Measurements from ENCODE around the gene CTNNBL1.

DNA sequence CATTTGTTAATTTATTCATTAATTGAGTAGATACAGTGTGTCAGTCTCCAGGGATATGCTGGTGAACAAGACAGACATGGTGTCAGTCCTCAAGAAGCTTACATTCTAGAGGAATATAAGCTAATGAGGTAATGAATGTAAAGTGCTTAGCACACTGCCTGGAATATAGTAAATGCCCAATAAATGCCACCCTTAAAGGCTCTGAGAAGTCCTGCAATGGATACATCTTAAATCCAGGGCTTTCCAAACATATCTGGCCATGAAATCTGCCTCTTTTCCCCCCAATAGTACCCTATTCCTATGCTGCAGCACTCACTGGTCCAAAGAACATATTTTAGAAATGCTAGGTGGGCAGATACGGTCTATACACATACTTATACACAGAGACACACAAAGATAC, 49.2 kb upstream of the CTNNBL1 start:
- TF ChIP-seq POLR2AphosphoS5 (IDR thresholded peaks at IDR 0.05; ENCODE audit: low read depth) (no peak), SPI1 (IDR thresholded peaks at IDR 0.05; ENCODE audit: borderline replicate concordance, low read depth) (no peak), REST (IDR thresholded peaks at IDR 0.05; ENCODE audit: insufficient replicate concordance, low read depth) (no peak), GABPA (IDR thresholded peaks at IDR 0.05; ENCODE audit: low read depth) (no peak)
- TF ChIP-seq, protein P1, sequence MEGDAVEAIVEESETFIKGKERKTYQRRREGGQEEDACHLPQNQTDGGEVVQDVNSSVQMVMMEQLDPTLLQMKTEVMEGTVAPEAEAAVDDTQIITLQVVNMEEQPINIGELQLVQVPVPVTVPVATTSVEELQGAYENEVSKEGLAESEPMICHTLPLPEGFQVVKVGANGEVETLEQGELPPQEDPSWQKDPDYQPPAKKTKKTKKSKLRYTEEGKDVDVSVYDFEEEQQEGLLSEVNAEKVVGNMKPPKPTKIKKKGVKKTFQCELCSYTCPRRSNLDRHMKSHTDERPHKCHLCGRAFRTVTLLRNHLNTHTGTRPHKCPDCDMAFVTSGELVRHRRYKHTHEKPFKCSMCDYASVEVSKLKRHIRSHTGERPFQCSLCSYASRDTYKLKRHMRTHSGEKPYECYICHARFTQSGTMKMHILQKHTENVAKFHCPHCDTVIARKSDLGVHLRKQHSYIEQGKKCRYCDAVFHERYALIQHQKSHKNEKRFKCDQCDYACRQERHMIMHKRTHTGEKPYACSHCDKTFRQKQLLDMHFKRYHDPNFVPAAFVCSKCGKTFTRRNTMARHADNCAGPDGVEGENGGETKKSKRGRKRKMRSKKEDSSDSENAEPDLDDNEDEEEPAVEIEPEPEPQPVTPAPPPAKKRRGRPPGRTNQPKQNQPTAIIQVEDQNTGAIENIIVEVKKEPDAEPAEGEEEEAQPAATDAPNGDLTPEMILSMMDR (IDR thresholded peaks at IDR 0.05; ENCODE audit: insufficient read depth, low read length), result no peak
